Measurements from ENCODE around the gene C1QTNF5. TPM values are rescaled to one million over a fixed set of nuclear protein-coding genes. Genes with fewer than 3 reads are reported as not detected.

C1QTNF5 gene
- total RNA-seq, 2 experiments from 2014 or later = not detected

- H2AFZ ChIP-seq (ENCODE audit: low read length) = no peak overlapping the region
- no peaks in the 10 kb centered on the region for H3K9me2 ChIP-seq (ENCODE audit: insufficient read depth, low read length)
- H3K79me2 ChIP-seq (ENCODE audit: insufficient read depth, low read depth, low read length) = no peaks in the 10 kb centered on the region
- H4K20me1 ChIP-seq (ENCODE audit: insufficient read depth, low read length) = no peaks in the 10 kb centered on the region
- H3K4me3 ChIP-seq (ENCODE audit: low read depth, low read length, poor library complexity, severe bottlenecking) = no peak overlapping the region
- CTCF ChIA-PET (ENCODE audit: unreplicated experiment) = no interaction called here
- H3K4me2 ChIP-seq (ENCODE audit: low read length) = no peak overlapping the region
- no peak for DNase-seq (ENCODE audit: low spot score)
- H3K36me3 ChIP-seq (ENCODE audit: insufficient read depth, low read length) = peaks cover 45% of the 10 kb centered on the region
- intact Hi-C loops (cut with micrococcal nuclease; ENCODE audit: unreplicated experiment) = no loop called here
- POLR2A ChIA-PET = interaction anchor here (0.6 kb wide), 1 partner anchor 90 kb away, joined by 5 read pairs; no protein-coding TSS in a partner anchor
- H3K27ac ChIP-seq (ENCODE audit: low read depth, low read length, poor library complexity, severe bottlenecking) = no peak overlapping the region
- H3K4me1 ChIP-seq (ENCODE audit: insufficient read depth, low read length, poor library complexity, severe bottlenecking) = no peaks in the 10 kb centered on the region
- H3K9me3 ChIP-seq (ENCODE audit: low read length) = no peaks in the 10 kb centered on the region
- no TSS peak for BruUV-seq (replicated peaks)
- TF ChIP-seq EZH2phosphoT487 (IDR thresholded peaks at IDR 0.05; ENCODE audit: borderline replicate concordance, low read depth, low read length) = no peak
- no peak for TF ChIP-seq CTCF (conservative IDR thresholded peaks at IDR 0.05; ENCODE audit: low read length)
These were observed 34.9 kb downstream of the C1QTNF5 start for GRCh38 chr11:119305556-119306372.

- no peaks in the 10 kb centered on the region for H4K20me1 ChIP-seq (ENCODE audit: insufficient read depth, low read length)
- no peaks in the 10 kb centered on the region for H3K9me3 ChIP-seq (ENCODE audit: low read length)
- ChIA-PET CTCF (ENCODE audit: unreplicated experiment) (interaction anchor here (0.6 kb wide), 1 partner anchor 59 kb away, joined by 3 read pairs; no protein-coding TSS in a partner anchor), POLR2A (interaction anchor here (0.8 kb wide), 1 partner anchor 24 kb away, joined by 4 read pairs; no protein-coding TSS in a partner anchor)
- no peak overlapping the region for H3K27ac ChIP-seq (ENCODE audit: low read depth, low read length, poor library complexity, severe bottlenecking)
- no peaks in the 10 kb centered on the region for H3K79me2 ChIP-seq (ENCODE audit: insufficient read depth, low read depth, low read length)
- TF ChIP-seq CTCF (conservative IDR thresholded peaks at IDR 0.05; ENCODE audit: low read length) = no peak
- TF ChIP-seq EZH2phosphoT487 (IDR thresholded peaks at IDR 0.05; ENCODE audit: borderline replicate concordance, low read depth, low read length) = no peak
- H3K9me2 ChIP-seq (ENCODE audit: insufficient read depth, low read length) = no peaks in the 10 kb centered on the region
- H2AFZ ChIP-seq (ENCODE audit: low read length) = no peak overlapping the region
- peaks cover 67% of the 10 kb centered on the region for H3K36me3 ChIP-seq (ENCODE audit: insufficient read depth, low read length)
- intact Hi-C loops (cut with micrococcal nuclease; ENCODE audit: unreplicated experiment) = no loop called here
- no peaks in the 10 kb centered on the region for H3K4me1 ChIP-seq (ENCODE audit: insufficient read depth, low read length, poor library complexity, severe bottlenecking)
- DNase-seq (ENCODE audit: low spot score) = no peak
- no peak overlapping the region for H3K4me3 ChIP-seq (ENCODE audit: low read depth, low read length, poor library complexity, severe bottlenecking)
- no peak overlapping the region for H3K4me2 ChIP-seq (ENCODE audit: low read length)
- BruUV-seq (replicated peaks) = no TSS peak
These were observed 37.4 kb downstream of the C1QTNF5 start for GRCh38 chr11:119303227-119303718.
